ENCODE data around the gene REELD1.

The REELD1 gene

DNA sequence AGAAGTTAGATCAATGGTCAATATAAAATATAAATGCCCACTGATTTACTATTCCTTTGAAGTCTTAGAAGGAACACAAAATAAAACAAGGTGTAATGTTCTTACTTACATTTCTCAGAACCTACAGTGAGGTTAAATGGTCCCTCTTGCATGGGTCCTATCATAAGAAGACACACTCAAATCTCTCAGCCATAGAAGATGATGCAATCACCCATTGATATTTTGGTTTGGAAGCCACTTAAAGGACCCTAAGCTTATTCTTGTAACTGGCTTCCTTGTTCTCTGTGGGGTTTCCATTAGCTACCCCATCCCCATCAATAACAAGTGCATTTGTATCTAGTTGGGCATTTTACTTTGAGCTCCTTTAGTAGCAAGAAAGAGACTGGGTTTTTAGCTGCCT is 15.1 kb downstream of the REELD1 start:
- DNase-seq, result no peak

DNA sequence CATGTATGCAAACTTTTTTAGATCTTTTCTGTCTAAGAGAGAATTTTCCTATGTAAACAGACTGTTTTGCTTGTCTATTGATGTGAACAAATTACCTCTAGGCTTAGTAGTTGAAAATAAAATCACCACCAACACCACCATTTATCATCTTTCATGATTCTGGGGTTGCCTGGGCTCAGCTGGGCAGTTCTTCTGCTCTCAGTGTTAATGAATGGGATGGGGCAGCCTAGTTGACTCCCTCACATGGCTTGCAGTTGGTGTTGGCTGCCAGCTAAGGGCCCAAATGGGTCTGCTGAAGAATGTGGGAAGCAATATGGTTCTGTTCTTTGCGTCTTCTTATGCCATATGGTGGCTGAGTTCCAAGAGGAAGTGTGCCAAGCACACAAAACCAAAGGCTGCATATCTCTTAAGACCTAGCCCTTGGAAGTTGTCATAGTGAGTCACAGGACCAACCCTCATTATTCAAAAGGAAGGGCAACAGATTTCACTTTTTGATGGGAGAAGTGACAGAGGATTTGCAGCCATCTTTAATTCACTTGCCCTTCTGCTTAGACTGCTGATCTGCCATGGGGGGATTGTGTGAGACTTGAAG is 17.9 kb downstream of the REELD1 start:
- no peak for DNase-seq

DNA sequence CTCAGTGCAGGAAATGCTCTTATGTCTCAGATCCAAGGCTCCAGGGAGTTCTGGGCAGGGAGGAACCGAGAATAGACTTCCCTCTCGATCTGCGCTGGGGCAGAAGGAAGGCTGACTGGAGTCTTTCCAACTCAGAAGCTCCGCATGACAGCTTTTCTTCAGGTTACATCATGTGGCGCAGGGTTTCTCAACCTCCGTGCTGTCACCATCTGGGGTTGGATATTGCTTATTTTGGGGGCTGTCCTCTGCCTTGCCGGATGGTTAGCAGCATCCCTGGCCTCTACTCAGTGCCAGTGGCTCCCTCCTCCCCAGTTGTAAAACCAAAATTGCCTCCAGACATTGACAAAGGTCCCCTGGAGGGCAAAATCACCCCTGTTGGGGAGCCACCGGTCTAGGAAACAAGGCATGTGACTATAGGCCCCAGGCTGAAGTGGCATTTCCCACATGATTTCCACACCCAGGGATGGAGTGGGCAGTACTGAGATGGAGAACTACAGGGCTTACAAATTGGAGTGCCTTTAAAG is 21.4 kb downstream of the REELD1 start:
- DNase-seq, result no peak

DNA sequence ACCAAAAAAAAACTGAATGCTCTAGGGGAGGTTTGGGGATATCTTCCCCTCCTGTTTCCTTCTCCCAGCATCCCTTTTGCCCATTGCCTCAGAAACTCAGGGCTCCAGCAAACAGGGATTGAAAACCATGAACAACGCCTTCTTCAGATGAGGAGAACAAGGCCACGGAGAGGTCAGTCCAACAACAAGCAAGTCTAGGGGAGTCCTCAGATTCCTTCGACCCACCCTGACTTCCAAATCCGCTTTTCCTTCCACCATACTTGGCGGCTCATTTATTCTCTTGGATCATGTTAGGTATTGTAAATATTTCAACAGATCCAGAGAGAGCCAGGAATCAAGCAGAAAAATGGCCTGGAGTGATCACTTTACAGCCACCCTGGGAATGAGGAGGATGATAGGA is 21.9 kb downstream of the REELD1 start:
- DNase-seq, result no peak

DNA sequence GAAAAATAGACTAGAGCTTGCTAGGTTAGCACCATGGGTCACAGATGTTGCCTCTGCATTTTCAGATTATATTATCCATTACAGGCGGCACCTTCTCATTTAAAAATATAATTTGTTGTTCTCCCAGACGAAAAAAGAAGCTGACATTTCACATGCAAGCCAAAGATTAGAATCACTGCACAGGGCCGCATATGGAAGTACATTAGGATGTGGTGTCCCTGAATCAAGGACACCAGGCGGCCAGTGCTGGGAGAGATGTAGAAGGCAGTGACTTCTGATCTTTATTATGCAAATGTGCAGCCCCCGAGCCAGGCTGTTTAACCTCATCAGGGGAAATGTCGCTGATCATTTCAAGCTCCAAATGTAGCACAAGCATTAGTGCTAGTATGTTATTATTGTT is 22.8 kb downstream of the REELD1 start:
- DNase-seq, result no peak

DNA sequence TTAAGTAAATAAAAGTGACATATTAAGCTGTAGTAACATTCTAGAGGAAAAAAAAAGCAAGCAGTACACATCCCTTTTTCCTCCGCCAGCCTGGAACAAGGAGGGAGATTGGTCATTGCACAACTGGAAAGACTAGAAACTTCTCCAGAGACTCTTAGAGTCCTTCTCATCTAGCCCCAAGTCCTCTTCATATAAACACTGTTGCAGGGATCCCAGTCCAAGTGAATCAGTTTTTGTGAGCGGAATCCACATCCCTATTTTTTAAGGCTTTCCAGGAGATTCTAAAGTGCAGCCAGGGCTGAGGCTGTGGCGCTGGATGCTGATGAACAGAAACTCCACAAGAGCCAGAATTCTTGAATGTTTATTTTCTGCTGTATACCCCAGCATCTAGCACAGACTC is 23.8 kb downstream of the REELD1 start:
- DNase-seq, result no peak

DNA sequence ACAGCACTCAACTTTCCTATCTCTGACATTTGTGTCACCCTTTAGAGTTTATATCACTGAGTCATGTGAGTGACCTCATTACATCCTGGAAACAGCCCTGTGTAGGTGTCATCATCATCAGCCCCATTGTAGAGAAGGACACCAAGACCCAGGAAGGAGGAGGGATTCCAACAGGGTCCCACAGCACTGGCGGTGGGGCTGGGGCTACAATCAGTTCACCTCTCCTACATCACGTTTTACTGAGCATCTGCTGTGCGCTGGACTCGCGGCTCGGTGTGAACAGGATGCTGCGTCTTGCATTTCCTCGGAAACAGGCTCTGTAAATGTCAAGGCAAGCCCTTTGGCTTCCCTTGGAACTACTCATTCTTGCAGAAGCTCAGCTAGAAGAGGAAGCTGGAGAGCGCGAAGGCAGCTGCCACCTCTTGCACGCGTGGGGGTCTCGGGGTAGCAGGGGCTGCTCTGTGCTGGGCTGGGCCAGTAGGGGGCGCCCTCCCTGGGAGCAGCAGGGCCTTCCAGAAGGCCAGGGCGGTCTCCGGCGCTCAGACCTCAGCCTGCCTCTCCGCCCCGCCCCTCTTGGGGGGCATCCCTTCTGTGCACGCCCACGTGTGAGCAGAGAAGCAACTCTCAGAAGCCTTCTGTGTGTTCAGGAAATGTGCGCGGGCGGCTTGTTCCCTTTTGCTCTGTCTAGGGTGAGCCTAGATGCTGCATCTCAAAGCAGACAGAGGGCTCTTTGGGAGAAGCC is 29.0 kb downstream of the REELD1 start:
- DNase-seq, result no peak

DNA sequence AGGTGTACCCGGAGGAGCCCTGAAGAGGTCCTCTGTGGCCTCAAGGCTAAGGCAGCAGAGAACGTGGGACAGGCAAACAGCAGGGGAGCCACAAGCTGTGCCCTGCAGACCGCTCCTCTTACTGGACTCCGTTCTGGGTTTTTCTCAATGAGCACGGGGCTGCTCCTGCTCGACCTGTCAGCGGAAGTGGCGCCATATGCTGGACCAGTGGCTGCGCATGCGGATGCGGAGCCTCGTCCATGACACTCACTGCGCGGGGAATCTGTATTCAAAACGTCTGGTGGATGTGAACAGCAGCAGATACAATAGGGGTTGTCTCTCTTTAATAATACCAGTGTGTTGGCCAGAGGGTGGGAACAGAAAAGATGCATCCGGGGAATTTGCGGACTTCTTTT is 29.5 kb downstream of the REELD1 start:
- no peak for DNase-seq

DNA sequence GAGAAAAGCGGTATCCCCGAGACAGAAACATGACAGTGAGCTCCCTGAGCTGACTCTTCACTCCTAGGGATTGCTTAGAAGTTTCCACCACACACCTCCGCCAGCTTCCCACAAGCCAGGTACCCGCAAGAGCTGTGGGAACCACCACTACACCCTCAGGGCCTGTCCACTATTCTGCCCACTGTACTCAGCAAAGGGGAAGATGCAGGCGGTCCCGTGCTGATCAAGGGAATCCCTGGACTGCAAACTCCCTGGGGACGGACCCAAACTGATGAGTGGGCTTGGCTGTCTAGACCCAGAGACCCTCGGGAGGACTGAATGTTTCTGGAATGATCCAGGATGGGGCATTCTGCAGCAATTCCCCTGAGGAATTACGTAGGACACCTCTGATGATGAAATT is 30.2 kb downstream of the REELD1 start:
- no peak for DNase-seq

DNA sequence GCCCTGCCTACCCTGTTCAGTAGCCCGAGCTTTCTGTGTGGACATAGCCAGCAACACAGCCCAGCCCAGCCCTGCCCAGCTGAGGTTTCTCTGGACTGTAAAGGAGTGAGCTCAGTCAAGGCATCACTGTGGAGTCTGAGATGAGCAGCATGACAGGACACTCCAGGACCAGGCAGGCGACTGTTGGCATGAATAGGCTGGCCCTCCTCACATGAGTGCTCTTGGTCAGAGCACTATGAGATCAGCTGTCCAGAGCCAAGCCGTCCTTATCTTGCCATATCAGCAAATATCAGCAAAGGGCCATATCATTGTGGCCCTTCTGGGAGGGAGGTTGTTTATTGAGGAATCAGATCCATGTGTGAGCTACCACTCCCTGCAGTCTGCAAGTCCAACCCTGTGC is 30.9 kb downstream of the REELD1 start:
- DNase-seq, result no peak

DNA sequence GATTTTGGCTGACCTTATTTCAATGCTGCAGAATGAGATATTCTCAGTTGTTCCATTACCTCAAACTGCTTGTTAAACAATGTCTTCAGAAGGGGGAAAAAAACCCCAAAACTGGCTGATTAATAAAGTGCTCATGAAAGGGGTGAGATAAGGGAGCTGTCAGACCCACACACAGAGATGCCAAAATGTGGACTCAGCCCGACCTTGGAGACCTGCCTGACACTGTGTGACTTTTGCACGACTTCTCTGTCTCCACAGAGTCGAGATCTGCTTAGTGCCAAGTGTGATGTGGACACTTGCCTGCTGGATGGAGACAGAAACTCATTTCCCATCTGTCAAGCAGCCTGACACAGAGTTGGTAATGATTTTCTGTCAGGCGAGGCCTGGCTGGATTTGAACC is 31.5 kb downstream of the REELD1 start:
- DNase-seq, result no peak

DNA sequence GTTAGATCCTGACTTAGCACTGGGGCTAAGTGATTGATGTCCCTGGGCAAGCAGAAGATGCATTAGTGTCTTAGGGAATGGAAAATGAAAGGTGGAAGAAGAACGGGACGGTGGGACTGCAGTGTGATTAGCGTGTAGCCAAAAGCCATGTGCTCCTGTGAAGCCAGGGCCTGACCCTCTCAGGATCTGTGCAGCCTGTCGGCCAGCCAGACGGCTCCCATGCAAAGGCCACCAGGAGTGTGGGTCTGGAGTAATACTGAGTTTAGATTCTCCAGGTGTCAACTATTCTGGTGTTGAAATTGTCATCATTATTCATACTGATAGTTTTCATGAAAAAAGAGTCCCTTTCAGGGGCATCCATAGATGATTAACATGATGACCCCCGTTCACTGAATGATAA is 32.0 kb downstream of the REELD1 start:
- DNase-seq, result no peak

DNA sequence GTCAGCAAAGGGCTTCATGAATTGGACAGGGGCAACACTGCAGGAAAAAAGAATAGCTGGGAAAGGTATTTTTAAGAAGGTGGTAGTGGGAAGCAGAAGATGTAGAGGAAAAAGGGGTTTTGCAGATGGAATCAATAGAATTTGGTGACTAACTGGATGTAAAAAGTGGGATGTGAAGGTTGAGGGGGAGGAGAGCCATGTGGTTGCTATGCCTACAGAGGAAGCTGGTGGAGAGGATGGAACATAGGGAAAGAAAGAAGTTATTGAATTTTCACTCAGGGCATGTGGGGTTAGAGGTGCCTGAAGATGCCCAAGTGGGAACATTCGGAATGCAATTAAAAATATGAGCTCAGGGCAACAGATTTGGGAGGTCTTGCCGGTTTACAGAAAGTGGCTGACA is 33.0 kb downstream of the REELD1 start:
- no peak for DNase-seq

DNA sequence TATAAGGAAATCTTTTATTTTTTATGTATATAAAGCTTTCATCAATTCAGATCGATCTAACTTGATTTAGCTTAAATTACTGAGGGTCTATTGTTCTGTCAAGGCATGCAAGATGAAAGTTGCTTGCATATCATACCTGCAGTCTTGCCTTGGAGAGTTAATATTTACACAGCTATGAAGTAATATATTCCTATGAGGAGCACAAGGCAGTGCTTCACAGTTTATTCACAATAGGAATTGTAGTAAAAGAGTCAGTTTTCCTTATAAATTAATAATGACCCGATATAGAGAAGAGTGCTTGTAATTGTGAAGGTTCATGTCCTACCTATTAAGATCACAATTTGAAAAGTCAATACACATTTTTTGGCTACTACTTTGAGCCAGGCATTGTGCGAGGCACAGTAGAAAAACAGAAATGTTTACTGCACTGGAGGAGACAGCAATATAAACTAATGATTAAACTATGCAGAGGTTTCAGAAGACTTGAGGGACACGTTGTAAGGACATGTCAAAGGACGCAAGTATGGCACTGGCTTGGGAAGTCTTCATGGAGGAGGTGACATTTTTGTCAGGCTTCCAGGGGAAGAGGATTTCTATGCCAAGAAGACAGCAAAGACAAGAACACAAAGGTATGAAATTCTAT is 38.8 kb downstream of the REELD1 start:
- DNase-seq, result no peak

DNA sequence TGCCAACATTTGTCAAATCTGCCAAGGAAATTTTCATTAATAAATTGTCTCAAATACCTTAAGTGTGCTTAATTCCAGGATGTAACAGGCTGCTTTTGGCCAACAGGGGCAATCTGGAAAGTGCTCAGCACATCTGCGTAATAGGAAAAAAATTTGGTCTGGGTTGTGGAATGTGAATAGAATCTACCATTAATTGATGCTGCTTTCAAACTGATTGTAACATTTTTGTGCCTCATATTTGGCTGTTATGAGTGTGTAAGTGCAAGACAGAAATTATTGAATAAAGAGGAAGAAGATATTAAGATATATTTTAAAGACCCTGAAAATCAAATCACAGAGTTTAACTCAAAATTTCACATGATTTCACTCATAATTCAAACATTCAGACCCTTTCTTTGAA is 41.1 kb downstream of the REELD1 start:
- no peak for DNase-seq

DNA sequence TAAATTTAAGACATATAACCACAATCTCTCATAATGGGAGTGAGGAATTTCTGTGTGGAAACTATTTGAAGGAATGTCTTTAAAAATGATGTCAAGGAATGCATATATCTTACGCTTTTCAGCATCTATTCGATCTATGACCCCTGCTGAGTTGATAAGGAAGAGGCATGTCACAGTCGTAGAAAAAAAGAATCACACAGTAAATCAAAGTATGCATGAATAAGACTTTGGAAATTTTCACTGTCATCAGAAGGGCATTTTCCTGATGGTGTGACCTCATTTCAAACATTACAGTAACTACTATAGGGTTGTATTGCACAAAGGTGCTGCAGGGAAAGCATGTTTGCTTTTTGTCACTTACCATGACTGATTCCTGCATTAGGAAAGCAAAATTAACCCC is 41.5 kb downstream of the REELD1 start:
- DNase-seq, result no peak

DNA sequence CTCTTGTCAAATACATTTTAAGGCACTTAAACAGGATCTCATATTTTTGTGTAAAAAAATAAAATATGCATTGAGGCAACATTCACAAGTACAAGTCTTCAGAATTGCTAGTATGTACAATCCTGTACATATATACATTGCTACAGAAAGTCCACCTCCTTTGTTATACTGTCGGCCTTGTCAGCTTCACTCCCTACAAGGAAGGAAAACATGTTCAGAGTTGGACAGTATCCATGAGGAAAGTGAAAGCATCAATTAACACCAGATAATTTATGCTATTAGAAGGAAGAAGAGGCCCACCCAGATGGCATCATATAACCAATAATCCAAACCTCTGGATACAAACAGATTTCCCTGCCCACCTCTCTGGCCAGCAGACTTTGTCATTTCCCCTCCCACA is 42.0 kb downstream of the REELD1 start:
- no peak for DNase-seq

DNA sequence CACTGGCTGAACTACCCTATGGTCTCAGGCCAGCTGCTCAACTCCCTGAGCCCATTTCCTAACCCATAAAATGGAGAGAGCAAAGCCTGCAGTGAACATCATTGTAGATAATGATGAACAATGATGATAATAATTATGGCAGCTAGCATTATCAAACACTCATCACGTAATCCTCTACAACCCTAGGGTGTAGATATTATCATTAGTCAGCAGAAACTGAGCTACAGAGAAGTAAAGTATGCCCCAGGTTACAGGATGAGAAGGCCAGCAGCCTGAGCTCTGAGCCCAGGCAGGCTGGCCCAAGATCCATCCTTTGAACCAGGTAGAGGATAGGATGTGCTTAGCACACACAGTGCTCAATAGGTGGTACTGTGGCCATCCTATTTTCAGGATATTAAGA is 43.2 kb downstream of the REELD1 start:
- DNase-seq, result no peak

DNA sequence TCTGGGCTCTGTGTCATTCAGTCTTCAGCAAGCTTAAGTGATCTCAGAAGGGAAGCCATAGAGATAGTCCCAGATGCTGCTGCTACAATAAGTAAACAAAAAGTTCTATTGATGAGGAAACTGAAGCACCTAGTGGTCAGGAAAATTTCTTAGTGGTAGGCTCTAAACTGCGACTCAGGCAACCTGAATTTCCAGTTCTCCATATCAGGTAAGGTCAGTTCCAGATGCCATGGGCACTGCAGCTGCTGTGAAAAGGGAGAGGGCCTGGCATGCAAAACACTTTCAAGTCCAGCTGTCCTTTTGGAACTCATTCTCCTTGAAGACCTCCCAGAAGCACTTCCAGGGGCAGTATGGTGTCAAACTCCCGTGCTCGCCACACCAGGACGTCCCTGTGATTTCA is 46.2 kb downstream of the REELD1 start:
- no peak for DNase-seq

DNA sequence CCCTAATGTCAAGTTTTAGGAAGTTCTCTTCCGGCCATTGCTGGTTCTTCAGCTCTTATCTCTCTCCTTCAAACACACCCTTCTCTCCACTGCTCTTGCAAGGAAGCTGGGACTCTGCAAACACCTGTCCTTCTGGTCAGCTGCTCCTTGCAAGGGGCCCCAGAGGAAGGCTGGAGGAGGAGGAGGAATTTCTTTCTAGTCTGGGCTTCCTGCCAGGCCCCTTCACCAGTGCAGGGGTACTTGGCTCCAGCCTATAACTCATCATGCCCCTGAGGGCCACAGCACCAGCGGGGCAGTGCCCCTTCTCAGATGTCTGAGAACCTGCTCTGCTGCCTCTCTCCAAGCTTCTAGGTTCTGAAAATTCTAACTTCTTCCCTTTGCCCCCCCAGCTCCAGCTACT is 46.7 kb downstream of the REELD1 start:
- DNase-seq, result no peak

DNA sequence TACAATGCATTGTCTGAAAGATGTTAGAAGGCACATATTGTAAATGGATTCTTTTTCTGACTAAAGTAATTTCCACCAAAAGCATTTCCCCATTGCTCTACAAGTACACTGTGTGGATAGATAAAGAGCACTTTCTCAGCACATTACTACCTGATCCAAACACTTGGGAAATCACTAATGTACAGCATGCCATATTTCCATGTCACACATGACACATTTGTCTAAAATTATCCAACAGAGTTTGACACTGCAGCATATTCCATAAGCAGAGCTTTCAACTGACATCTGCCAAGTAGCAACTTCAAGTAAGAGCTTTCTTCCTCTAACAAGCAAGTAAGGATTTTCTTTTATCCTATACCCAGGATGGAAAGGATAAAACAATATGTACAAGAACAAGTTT is 49.5 kb downstream of the REELD1 start:
- no peak for DNase-seq

DNA sequence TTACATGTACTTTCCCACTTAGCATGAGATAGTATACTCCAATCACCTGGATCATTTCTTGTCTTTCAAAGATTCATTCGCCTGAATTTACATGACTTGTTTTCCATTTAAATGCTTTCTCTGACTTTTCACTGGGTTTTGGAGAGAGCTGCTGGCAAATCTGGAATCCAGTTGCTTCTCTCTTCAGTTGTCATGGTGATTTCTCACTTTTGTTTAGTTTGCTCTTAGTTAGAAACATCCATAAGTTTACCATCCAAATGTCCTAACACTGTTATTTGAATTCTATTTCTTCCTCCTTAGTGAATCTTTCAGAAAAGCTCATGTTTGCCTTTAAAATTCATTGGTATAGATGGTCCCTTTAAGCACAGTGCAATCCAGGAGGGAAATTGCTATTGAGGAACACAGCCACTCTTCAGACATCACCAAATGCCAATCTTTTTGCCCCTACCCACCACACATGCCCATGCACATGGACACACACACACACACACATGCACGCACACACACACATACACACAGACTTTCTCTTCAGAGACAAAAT is 51.7 kb downstream of the REELD1 start:
- no peak for DNase-seq

DNA sequence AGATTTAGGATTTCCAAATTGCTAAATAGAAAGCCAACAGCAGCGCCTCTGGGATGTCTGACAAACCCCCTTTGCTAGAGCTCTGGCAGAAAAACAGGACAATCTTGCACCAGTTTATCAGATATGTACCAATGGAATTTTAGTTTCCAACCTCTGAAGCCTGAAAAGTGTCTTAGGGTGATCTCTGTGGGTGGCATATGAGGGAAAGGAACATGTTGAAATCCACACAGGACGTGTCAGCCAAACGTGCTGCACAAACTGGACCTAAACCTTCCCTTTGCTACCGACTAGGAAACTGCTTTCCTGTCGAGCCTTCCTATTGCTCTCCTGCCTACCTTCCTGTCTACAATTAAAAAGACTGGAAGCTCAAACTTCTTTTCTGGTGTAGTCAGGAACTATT is 53.5 kb downstream of the REELD1 start:
- no peak for DNase-seq

DNA sequence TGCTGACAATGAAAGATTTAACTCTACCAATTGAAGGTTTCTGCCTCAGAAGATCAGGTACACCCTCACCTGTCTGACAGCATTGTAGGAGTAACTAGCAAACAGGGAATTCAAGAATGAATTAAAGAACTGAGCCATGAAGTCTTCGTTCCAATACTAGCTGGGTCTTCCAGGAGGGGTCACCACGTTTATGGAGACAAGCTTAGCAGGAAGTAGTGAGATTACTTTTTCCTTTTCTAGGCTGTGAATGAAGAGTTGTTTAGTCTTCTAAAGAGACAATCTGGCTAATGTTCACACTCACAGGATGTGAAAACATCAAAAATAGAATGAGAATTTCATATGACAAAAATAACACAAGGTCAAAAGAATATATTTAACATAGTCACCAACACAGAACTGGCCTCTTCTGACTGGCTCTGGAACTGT is 54.9 kb downstream of the REELD1 start:
- DNase-seq, result no peak

Measured in NCI-H2029 (cell line).